GM12878 (cell line): ENCODE measurements around the gene AP4E1. TPM values are rescaled to one million over a fixed set of nuclear protein-coding genes. Genes with fewer than 3 reads are reported as not detected.
A peak's percentile ranks its signal among the peaks of the same experiment; 100 is the strongest.

Experiments used
- ATF7 ChIP-seq: fragments of 450-650 bp; IDR thresholded peaks from 2 replicates; pipeline ENCODE4 v1.6.1; 2016; ENCODE audit warnings: low read depth, mild to moderate bottlenecking
- BHLHE40 ChIP-seq, 2 experiments: fragments of 450-650 bp in 1 of 2; IDR thresholded peaks; 2 replicates each; pipeline ENCODE4 v1.6.1; 2011 to 2017; ENCODE audit warnings: low read depth in 2 of 2, borderline replicate concordance in 1 of 2, improper control_type of control experiment in 1 of 2, low read length in 1 of 2, mild to moderate bottlenecking in 1 of 2
- CREB1 ChIP-seq: IDR thresholded peaks from 2 replicates; pipeline ENCODE4 v1.6.1; 2012; ENCODE audit warnings: low read depth, mild to moderate bottlenecking, inconsistent platforms
- CREM ChIP-seq: IDR thresholded peaks from 2 replicates; pipeline ENCODE4 v1.6.1; 2014; ENCODE audit warnings: antibody characterized with exemption, low read depth
- DPF2 ChIP-seq: fragments of 450-650 bp; IDR thresholded peaks from 2 replicates; pipeline ENCODE4 v1.6.1; 2017; ENCODE audit warnings: mild to moderate bottlenecking
- EED ChIP-seq: sonication (generic); IDR thresholded peaks from 2 replicates; pipeline ENCODE4 v1.6.1; 2016; ENCODE audit warnings: antibody characterized with exemption, low read depth
- ETV6 ChIP-seq, 2 experiments: fragments of 450-650 bp in 1 of 2; IDR thresholded peaks in 1 of 2; conservative IDR thresholded peaks in 1 of 2; 2 replicates each; pipeline ENCODE4 v1.6.1; 2014; ENCODE audit warnings: antibody characterized with exemption in 1 of 2, borderline replicate concordance in 1 of 2, low read depth in 1 of 2, mild to moderate bottlenecking in 1 of 2, moderate library complexity in 1 of 2
- JUND ChIP-seq: IDR thresholded peaks from 2 replicates; pipeline ENCODE4 v1.6.1; 2012; ENCODE audit warnings: low read depth, mild to moderate bottlenecking, low read length, improper control_type of control experiment, moderate library complexity
- KLF5 ChIP-seq: fragments of 450-650 bp; IDR thresholded peaks from 2 replicates; pipeline ENCODE4 v1.6.1; 2014; ENCODE audit warnings: mild to moderate bottlenecking; ENCODE audit not compliant: partially characterized antibody
- MTA2 ChIP-seq: fragments of 450-650 bp; IDR thresholded peaks from 2 replicates; pipeline ENCODE4 v1.6.1; 2016; ENCODE audit warnings: low read depth, mild to moderate bottlenecking, moderate library complexity
- NFXL1 ChIP-seq: fragments of 450-650 bp; IDR thresholded peaks from 2 replicates; pipeline ENCODE4 v1.6.1; 2017; ENCODE audit warnings: antibody characterized with exemption, mild to moderate bottlenecking, borderline replicate concordance
- NR2C1 ChIP-seq: fragments of 450-650 bp; IDR thresholded peaks from 2 replicates; pipeline ENCODE4 v1.6.1; 2017; ENCODE audit warnings: antibody characterized with exemption, mild to moderate bottlenecking, moderate library complexity
- POLR2AphosphoS2 ChIP-seq: IDR thresholded peaks from 2 replicates; pipeline ENCODE4 v1.6.1; 2011; ENCODE audit warnings: low read depth, mild to moderate bottlenecking, low read length, improper control_type of control experiment, moderate library complexity
- RBBP5 ChIP-seq: fragments of 200-600 bp; sonication (generic); conservative IDR thresholded peaks from 2 replicates; pipeline ENCODE4 v1.6.1; 2016
- RELB ChIP-seq: fragments of 450-650 bp; IDR thresholded peaks from 2 replicates; pipeline ENCODE4 v1.6.1; 2017; ENCODE audit warnings: low read depth, mild to moderate bottlenecking, moderate library complexity
- RFX5 ChIP-seq: IDR thresholded peaks from 2 replicates; pipeline ENCODE4 v1.6.1; 2011; ENCODE audit warnings: low read depth, low read length, improper control_type of control experiment
- SP1 ChIP-seq: IDR thresholded peaks from one replicate; pipeline ENCODE4 v1.6.1; 2011; ENCODE audit warnings: low read depth, low read length
- STAT1 ChIP-seq: fragments of 450-650 bp; conservative IDR thresholded peaks from 2 replicates; pipeline ENCODE4 v1.6.1; 2014; ENCODE audit warnings: antibody characterized with exemption, mild to moderate bottlenecking
- STAT3 ChIP-seq: IDR thresholded peaks from 2 replicates; pipeline ENCODE4 v1.6.1; 2011; ENCODE audit warnings: low read depth, low read length, improper control_type of control experiment
- TARDBP ChIP-seq: IDR thresholded peaks from 2 replicates; pipeline ENCODE4 v1.6.1; 2016; ENCODE audit warnings: borderline replicate concordance
- ZNF217 ChIP-seq: fragments of 450-650 bp; IDR thresholded peaks from 2 replicates; pipeline ENCODE4 v1.6.1; 2017; ENCODE audit warnings: antibody characterized with exemption, mild to moderate bottlenecking
- ZSCAN29 ChIP-seq: fragments of 450-650 bp; IDR thresholded peaks from 2 replicates; pipeline ENCODE4 v1.6.1; 2017; ENCODE audit warnings: mild to moderate bottlenecking, moderate library complexity
- polyA plus RNA-seq, 11 experiments: library from polyadenylated mRNA; depleted of rRNA in 4 of 11; unstranded in 6 of 11; stranded (reverse) in 5 of 11; fragments of >200 nt; fragmentation: Nextera tagmentation in 4 of 11; fragmentation: Illumina TruSeq in 1 of 11; extraction: Ambion mirVana in 4 of 11; extraction: Trizol in 1 of 11; gene quantifications; 1 replicate in 1 of 11; 2 replicates in 10 of 11; pipeline versions ENCODE4 v1.2.1 to v1.2.3, GENCODE V29; 2011 to 2016; ENCODE audit warnings: inconsistent platforms in 2 of 11, missing spikeins in 2 of 11, low read depth in 1 of 11
- total RNA-seq, 4 experiments: library from RNA; depleted of rRNA in 3 of 4; stranded (reverse); fragments of >200 nt in 3 of 4; fragmentation: Illumina TruSeq in 1 of 4; extraction: Trizol in 1 of 4; gene quantifications; 2 replicates each; pipeline versions ENCODE4 v1.2.1 to v1.2.3, GENCODE V29; 2013 to 2021
- TF ChIP-seq, protein P1 (sequence below): fragments of 450-650 bp; conservative IDR thresholded peaks from 2 replicates; pipeline ENCODE4 v1.6.1; 2017; ENCODE audit warnings: mild to moderate bottlenecking, moderate library complexity
- TF ChIP-seq, protein P2 (sequence below): fragments of 450-650 bp; IDR thresholded peaks from 2 replicates; pipeline ENCODE4 v1.6.1; 2016; ENCODE audit warnings: mild to moderate bottlenecking
- TF ChIP-seq, protein P3 (sequence below): IDR thresholded peaks from 2 replicates; pipeline ENCODE4 v1.6.1; 2011; ENCODE audit warnings: mild to moderate bottlenecking, low read depth, low read length, moderate library complexity; ENCODE audit not compliant: insufficient replicate concordance
- TF ChIP-seq, protein P4 (sequence below): fragments of 150-350 bp; IDR thresholded peaks from 2 replicates; pipeline ENCODE4 v1.6.1; 2014; ENCODE audit warnings: mild to moderate bottlenecking, low read depth, low read length

AP4E1 gene
- total and polyA plus RNA-seq, 10 of the 15 experiments (the other 5 are each of a cell fraction or from before 2014, with no cell fraction given): 1.2 to 11.4 (median 6.7) TPM

DNA sequence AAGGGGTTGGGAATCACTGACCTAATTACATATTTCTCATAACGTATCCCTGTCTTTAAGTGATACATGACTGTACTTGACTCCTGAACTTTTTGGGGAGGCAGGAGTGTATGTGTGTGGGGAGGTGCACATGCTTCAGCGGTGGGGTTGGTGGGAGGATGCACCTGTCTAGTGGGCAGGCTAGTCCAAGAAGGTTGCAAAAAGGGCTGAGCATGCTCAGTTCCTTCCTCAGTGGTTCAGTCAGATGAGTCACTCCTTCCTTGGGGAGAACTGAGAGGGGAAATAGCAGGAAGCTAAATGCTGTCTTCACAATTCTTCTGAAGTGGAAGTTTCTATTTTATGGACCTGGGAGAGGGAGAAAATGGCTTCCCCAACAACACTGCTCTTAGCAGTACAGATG, 24.6 kb upstream of the AP4E1 start (continued):
- TF ChIP-seq ETV6 (conservative IDR thresholded peaks at IDR 0.05 in 1 of 2, IDR thresholded peaks at IDR 0.05 in 1 of 2; ENCODE audit: borderline replicate concordance in 1 of 2, low read depth in 1 of 2) (peak in 1 of 2 experiments; percentile 35; a peak in 1 of 4 replicates), DPF2 (no peak), RFX5 (no peak), KLF5 (no peak), JUND (no peak), CREB1 (no peak), STAT3 (no peak), NFXL1 (no peak), POLR2AphosphoS2 (no peak), EED (peak; percentile 83), ATF7 (no peak), BHLHE40 (IDR thresholded peaks at IDR 0.05; ENCODE audit: borderline replicate concordance in 1 of 2, low read depth in 2 of 2, low read length in 1 of 2) (peak in 1 of 2 experiments; percentile 24; a peak in 1 of 4 replicates), ZNF217 (no peak), TARDBP (no peak), RBBP5 (no peak), CREM (no peak), RELB (0 out of 2 replicates have a peak, but pooled peaks have one; percentile 18), NR2C1 (no peak), ZSCAN29 (no peak), STAT1 (no peak), MTA2 (no peak), SP1 (no peak)
- TF ChIP-seq, protein P1, sequence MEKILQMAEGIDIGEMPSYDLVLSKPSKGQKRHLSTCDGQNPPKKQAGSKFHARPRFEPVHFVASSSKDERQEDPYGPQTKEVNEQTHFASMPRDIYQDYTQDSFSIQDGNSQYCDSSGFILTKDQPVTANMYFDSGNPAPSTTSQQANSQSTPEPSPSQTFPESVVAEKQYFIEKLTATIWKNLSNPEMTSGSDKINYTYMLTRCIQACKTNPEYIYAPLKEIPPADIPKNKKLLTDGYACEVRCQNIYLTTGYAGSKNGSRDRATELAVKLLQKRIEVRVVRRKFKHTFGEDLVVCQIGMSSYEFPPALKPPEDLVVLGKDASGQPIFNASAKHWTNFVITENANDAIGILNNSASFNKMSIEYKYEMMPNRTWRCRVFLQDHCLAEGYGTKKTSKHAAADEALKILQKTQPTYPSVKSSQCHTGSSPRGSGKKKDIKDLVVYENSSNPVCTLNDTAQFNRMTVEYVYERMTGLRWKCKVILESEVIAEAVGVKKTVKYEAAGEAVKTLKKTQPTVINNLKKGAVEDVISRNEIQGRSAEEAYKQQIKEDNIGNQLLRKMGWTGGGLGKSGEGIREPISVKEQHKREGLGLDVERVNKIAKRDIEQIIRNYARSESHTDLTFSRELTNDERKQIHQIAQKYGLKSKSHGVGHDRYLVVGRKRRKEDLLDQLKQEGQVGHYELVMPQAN: no peak
- TF ChIP-seq, protein P2, sequence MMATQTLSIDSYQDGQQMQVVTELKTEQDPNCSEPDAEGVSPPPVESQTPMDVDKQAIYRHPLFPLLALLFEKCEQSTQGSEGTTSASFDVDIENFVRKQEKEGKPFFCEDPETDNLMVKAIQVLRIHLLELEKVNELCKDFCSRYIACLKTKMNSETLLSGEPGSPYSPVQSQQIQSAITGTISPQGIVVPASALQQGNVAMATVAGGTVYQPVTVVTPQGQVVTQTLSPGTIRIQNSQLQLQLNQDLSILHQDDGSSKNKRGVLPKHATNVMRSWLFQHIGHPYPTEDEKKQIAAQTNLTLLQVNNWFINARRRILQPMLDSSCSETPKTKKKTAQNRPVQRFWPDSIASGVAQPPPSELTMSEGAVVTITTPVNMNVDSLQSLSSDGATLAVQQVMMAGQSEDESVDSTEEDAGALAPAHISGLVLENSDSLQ: no peak
- TF ChIP-seq, protein P3, sequence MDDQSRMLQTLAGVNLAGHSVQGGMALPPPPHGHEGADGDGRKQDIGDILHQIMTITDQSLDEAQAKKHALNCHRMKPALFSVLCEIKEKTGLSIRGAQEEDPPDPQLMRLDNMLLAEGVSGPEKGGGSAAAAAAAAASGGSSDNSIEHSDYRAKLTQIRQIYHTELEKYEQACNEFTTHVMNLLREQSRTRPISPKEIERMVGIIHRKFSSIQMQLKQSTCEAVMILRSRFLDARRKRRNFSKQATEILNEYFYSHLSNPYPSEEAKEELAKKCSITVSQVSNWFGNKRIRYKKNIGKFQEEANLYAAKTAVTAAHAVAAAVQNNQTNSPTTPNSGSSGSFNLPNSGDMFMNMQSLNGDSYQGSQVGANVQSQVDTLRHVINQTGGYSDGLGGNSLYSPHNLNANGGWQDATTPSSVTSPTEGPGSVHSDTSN: no peak
- TF ChIP-seq, protein P4, sequence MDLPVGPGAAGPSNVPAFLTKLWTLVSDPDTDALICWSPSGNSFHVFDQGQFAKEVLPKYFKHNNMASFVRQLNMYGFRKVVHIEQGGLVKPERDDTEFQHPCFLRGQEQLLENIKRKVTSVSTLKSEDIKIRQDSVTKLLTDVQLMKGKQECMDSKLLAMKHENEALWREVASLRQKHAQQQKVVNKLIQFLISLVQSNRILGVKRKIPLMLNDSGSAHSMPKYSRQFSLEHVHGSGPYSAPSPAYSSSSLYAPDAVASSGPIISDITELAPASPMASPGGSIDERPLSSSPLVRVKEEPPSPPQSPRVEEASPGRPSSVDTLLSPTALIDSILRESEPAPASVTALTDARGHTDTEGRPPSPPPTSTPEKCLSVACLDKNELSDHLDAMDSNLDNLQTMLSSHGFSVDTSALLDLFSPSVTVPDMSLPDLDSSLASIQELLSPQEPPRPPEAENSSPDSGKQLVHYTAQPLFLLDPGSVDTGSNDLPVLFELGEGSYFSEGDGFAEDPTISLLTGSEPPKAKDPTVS: no peak
